HEK293T (cell line): Measurements from ENCODE around the gene TMEM120A.

Experiments used
- CTCF ChIA-PET: fragments of 350-600 bp; formaldehyde crosslinking; extraction: SDS; loops from one replicate; lab custom pipeline; 2021; ENCODE audit warnings: antibody characterized with exemption, inconsistent platforms; lab: Yijun Ruan, JAX
- POLR2A ChIA-PET: fragments of 350-600 bp; formaldehyde crosslinking; extraction: SDS; loops from one replicate; lab custom pipeline; 2020; ENCODE audit warnings: antibody characterized with exemption, inconsistent platforms; lab: Yijun Ruan, JAX
- DNase-seq: peaks from one replicate; pipeline ENCODE4 v3.0.0; 2012; ENCODE audit warnings: mixed read lengths; ENCODE audit errors: extremely low spot score
- ARNT ChIP-seq: fragments of 450-650 bp; IDR thresholded peaks from 2 replicates; pipeline ENCODE4 v1.6.1; 2017; ENCODE audit warnings: mild to moderate bottlenecking
- BHLHE40 ChIP-seq: fragments of 450-650 bp; IDR thresholded peaks from 2 replicates; pipeline ENCODE4 v1.6.1; 2016; ENCODE audit warnings: mild to moderate bottlenecking, moderate library complexity, borderline replicate concordance
- CTBP1 ChIP-seq: fragments of 450-650 bp; IDR thresholded peaks from 2 replicates; pipeline ENCODE4 v1.6.1; 2016; ENCODE audit warnings: borderline replicate concordance
- ELF4 ChIP-seq: fragments of 450-650 bp; IDR thresholded peaks from 2 replicates; pipeline ENCODE4 v1.6.1; 2017; ENCODE audit warnings: antibody characterized with exemption
- FOXA1 ChIP-seq: fragments of 450-650 bp; IDR thresholded peaks from 2 replicates; pipeline ENCODE4 v1.6.1; 2016; ENCODE audit warnings: mild to moderate bottlenecking
- FOXK2 ChIP-seq: fragments of 450-650 bp; IDR thresholded peaks from 2 replicates; pipeline ENCODE4 v1.6.1; 2016; ENCODE audit warnings: mild to moderate bottlenecking
- FOXM1 ChIP-seq: fragments of 450-650 bp; IDR thresholded peaks from 2 replicates; pipeline ENCODE4 v1.6.1; 2017; ENCODE audit warnings: mild to moderate bottlenecking, borderline replicate concordance
- HDGF ChIP-seq: fragments of 450-650 bp; IDR thresholded peaks from 2 replicates; pipeline ENCODE4 v1.6.1; 2017; ENCODE audit warnings: antibody characterized with exemption, borderline replicate concordance
- L3MBTL2 ChIP-seq: fragments of 450-650 bp; conservative IDR thresholded peaks from 2 replicates; pipeline ENCODE4 v1.6.1; 2016; ENCODE audit warnings: mild to moderate bottlenecking
- LEF1 ChIP-seq: fragments of 450-650 bp; IDR thresholded peaks from 2 replicates; pipeline ENCODE4 v1.6.1; 2017; ENCODE audit warnings: mild to moderate bottlenecking, borderline replicate concordance
- NFRKB ChIP-seq: fragments of 450-650 bp; IDR thresholded peaks from 2 replicates; pipeline ENCODE4 v1.6.1; 2016; ENCODE audit warnings: mild to moderate bottlenecking, moderate library complexity
- SP1 ChIP-seq: fragments of 450-650 bp; IDR thresholded peaks from 2 replicates; pipeline ENCODE4 v1.6.1; 2017
- SUZ12 ChIP-seq: fragments of 450-650 bp; IDR thresholded peaks from 2 replicates; pipeline ENCODE4 v1.6.1; 2016; ENCODE audit warnings: mild to moderate bottlenecking
- TARDBP ChIP-seq: fragments of 450-650 bp; IDR thresholded peaks from 2 replicates; pipeline ENCODE4 v1.6.1; 2016
- ZNF384 ChIP-seq: fragments of 450-650 bp; IDR thresholded peaks from 2 replicates; pipeline ENCODE4 v1.6.1; 2016
- TF ChIP-seq, protein P1 (sequence below): fragments of 450-650 bp; IDR thresholded peaks from 2 replicates; pipeline ENCODE4 v1.6.1; 2016

Gene TMEM120A

DNA sequence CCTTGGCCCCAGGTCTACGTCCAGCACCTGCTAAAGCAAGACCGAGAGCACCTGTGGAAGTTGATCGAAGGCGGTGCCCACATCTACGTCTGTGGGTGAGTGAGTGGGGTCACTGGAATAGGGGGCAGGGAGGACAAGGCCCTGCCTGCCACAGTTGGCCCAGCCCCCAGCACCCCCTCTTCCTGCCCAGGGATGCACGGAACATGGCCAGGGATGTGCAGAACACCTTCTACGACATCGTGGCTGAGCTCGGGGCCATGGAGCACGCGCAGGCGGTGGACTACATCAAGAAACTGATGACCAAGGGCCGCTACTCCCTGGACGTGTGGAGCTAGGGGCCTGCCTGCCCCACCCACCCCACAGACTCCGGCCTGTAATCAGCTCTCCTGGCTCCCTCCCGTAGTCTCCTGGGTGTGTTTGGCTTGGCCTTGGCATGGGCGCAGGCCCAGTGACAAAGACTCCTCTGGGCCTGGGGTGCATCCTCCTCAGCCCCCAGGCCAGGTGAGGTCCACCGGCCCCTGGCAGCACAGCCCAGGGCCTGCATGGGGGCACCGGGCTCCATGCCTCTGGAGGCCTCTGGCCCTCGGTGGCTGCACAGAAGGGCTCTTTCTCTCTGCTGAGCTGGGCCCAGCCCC is 8.1 kb downstream of the TMEM120A start:
- TF ChIP-seq SP1, result no peak
- ChIA-PET POLR2A (no interaction called here), CTCF (interaction anchor here (1.9 kb wide), 1 partner anchor 120 kb away, joined by 6 read pairs; no protein-coding TSS in a partner anchor)
- DNase-seq, result no peak

DNA sequence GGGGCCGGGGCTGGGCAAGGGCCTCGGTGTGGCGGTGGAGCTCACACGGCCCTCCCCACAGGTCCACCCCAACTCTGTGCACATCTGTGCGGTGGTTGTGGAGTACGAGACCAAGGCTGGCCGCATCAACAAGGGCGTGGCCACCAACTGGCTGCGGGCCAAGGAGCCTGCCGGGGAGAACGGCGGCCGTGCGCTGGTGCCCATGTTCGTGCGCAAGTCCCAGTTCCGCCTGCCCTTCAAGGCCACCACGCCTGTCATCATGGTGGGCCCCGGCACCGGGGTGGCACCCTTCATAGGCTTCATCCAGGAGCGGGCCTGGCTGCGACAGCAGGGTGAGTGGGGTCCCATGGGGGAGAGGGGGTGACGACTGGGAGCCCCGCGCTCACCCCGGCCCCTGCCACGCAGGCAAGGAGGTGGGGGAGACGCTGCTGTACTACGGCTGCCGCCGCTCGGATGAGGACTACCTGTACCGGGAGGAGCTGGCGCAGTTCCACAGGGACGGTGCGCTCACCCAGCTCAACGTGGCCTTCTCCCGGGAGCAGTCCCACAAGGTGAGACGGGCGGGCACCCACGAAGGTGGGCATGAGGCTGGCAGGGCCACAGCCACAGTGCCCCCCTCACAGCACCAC is 8.8 kb downstream of the TMEM120A start:
- TF ChIP-seq HDGF (no peak), TARDBP (no peak), BHLHE40 (no peak), NFRKB (no peak), ZNF384 (no peak), FOXK2 (no peak), LEF1 (no peak), FOXA1 (no peak), L3MBTL2 (no peak), ELF4 (no peak), ARNT (no peak), CTBP1 (no peak), SUZ12 (no peak), SP1 (no peak), FOXM1 (no peak)
- TF ChIP-seq, protein P1, sequence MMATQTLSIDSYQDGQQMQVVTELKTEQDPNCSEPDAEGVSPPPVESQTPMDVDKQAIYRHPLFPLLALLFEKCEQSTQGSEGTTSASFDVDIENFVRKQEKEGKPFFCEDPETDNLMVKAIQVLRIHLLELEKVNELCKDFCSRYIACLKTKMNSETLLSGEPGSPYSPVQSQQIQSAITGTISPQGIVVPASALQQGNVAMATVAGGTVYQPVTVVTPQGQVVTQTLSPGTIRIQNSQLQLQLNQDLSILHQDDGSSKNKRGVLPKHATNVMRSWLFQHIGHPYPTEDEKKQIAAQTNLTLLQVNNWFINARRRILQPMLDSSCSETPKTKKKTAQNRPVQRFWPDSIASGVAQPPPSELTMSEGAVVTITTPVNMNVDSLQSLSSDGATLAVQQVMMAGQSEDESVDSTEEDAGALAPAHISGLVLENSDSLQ, result no peak
- ChIA-PET POLR2A (no interaction called here), CTCF (interaction anchor here (1.9 kb wide), 1 partner anchor 119 kb away, joined by 6 read pairs; no protein-coding TSS in a partner anchor)
- DNase-seq, result no peak

DNA sequence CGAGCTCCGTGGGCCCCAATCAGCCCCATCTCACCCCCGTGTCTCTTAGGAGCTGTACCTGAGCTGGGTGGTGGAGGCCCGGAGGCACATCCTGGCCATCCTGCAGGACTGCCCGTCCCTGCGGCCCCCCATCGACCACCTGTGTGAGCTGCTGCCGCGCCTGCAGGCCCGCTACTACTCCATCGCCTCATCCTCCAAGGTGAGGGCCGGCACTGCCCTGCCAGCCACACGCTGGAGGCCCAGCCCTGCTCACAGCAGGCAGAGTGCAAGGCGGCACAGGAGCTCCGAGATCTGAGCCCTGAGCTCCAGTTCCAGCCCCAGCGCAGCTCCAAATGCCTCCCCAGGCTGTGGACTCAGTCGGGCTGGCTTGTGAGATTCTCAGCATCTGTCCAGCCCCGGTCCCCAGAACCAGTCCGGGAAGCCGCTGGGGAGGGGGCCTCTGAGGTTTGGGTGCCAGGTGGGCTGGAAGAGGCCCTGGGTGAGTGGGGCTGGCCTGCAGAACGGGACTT is 9.3 kb downstream of the TMEM120A start:
- DNase-seq, result no peak
- ChIA-PET CTCF (interaction anchor here (1.9 kb wide), 1 partner anchor 118 kb away, joined by 6 read pairs; no protein-coding TSS in a partner anchor), POLR2A (no interaction called here)
- TF ChIP-seq CTBP1, result no peak
- no peak for TF ChIP-seq L3MBTL2
- no peak for TF ChIP-seq FOXM1
- no peak for TF ChIP-seq LEF1
- TF ChIP-seq, protein P1, result no peak
- no peak for TF ChIP-seq TARDBP
- TF ChIP-seq ELF4, result no peak
- TF ChIP-seq HDGF, result no peak
- TF ChIP-seq NFRKB, result no peak
- no peak for TF ChIP-seq FOXA1
- TF ChIP-seq ARNT, result no peak
- TF ChIP-seq SUZ12, result no peak

DNA sequence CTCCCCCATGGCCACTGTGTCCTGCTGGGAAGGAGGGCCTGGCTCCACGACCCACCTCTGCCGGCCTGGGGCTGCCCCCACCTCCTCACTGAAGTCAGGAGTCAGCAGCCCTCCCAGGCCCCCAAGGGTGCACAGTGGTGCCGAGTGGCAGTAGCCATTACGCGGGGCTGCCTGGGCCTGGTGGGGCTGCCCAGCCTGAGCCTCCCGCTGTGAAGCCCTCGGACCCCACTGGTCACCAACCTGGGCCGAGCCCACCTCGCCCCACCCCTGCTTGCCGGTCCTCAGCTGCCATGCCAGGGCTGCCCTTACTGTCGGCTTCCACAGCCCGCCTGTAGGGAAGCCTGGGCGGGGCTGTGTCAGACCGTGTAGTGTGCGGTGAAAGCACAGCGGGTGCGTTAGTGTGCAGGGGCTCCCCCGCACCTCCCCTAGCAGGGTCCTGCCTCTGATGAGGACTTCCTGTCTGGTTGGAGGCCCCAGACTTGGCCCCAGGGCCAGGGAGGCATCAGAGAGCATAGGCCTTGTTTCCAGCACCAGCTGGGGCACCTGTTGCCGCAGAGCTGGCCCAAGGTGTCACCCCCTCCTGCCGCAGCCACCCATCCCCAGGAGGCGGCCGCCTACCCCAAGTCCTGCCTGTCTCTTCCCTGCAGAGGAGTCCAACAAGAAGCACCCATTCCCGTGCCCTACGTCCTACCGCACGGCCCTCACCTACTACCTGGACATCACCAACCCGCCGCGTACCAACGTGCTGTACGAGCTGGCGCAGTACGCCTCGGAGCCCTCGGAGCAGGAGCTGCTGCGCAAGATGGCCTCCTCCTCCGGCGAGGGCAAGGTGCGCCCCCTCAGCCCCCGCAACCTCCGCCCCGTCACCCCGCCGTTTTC is 10.0 kb downstream of the TMEM120A start:
- CTCF ChIA-PET, result interaction anchor here (1.9 kb wide), 1 partner anchor 118 kb away, joined by 6 read pairs; no protein-coding TSS in a partner anchor
- no peak for DNase-seq
- POLR2A ChIA-PET, result no interaction called here
- no peak for TF ChIP-seq ZNF384

DNA sequence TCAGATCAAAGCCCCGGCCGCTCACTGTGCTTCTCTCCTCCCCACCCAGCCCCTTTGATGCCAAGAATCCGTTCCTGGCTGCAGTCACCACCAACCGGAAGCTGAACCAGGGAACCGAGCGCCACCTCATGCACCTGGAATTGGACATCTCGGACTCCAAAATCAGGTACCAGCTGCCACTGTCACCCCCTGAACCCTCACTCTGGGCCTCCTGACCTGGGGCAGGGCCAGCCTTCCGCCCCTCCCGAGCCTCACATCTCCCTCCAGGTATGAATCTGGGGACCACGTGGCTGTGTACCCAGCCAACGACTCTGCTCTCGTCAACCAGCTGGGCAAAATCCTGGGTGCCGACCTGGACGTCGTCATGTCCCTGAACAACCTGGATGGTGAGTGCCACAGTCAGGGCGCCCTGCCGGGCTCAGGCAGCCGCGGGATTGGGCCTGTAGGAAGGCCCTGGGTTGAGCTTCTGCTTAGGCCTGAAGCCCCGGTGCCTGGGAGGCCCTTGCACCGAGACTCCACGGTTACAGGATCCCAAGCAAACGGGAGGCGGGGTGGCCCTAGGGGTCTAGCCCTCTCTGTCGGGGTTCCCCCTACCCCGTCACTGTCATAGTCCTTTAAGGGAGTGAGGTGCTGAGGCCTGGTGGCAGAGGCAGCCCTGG is 10.8 kb downstream of the TMEM120A start:
- CTCF ChIA-PET, result no interaction called here
- TF ChIP-seq HDGF, result no peak
- TF ChIP-seq CTBP1, result no peak
- TF ChIP-seq FOXA1, result no peak
- no peak for TF ChIP-seq BHLHE40
- TF ChIP-seq SP1, result no peak
- no peak for TF ChIP-seq NFRKB
- no peak for TF ChIP-seq FOXK2
- TF ChIP-seq SUZ12, result no peak
- no peak for TF ChIP-seq ARNT
- no peak for TF ChIP-seq LEF1
- no peak for TF ChIP-seq ELF4
- no peak for DNase-seq
- POLR2A ChIA-PET, result no interaction called here

DNA sequence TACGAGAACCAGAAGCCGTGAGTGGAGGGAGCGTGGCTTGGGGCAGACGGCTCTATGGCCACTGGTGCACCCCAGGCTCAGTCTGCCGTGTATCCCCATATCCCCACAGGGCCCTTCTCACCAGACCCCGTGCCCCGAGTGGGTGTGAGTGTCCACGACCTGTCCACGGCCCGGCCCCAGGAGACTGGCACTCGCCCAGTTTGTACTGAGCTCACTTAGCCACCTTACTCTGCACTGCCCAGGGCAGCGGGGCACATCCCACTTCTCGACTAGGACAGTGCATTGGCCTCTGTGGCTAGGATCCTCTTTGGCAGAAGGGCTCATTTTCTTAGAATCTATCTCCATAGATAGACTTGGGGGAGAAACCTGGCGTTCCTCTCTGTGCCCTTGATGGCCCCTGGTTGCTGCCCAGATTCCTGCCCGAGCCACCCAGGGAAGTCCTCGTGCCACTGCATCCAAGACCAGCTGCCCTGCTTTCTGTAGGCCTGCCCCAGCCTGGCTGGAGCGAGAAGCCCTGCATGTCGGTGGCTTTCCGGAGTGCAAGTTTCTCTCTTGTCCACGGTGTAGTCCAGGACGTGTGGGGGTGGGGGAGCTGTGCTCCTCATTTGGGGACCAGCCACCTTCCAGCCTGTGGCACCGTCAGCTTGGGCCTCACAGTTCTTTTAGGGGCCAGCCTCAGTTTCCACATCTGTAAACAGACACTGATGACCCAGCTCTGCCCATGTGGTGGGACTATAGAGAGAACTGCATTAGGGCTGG is 11.9 kb downstream of the TMEM120A start:
- TF ChIP-seq ELF4 (no peak), FOXA1 (no peak), NFRKB (no peak), LEF1 (no peak)
- ChIA-PET CTCF (no interaction called here), POLR2A (no interaction called here)
- DNase-seq, result no peak
